HFFc6 (cell line): ENCODE results near the gene CCM2. TPM values are rescaled to one million over a fixed set of nuclear protein-coding genes. Genes with fewer than 3 reads are reported as not detected.

Experiments
- DNase-seq: peaks from one replicate; pipeline ENCODE4 v3.0.0-alpha.2; 2018
- H3K27ac Mint-ChIP-seq: 2 replicates; pipeline ENCODE4 v1.8.0; 2020; ENCODE audit warnings: mild to moderate bottlenecking, mixed read lengths
- H3K27me3 Mint-ChIP-seq: 2 replicates; pipeline ENCODE4 v1.8.0; 2021; ENCODE audit warnings: mild to moderate bottlenecking, moderate library complexity, mixed read lengths; ENCODE audit not compliant: insufficient read depth
- H3K36me3 Mint-ChIP-seq: 2 replicates; pipeline ENCODE4 v1.8.0; 2021; ENCODE audit warnings: low read depth, mixed read lengths
- H3K4me1 Mint-ChIP-seq: 2 replicates; pipeline ENCODE4 v1.8.0; 2020; ENCODE audit warnings: low read depth, mixed read lengths
- H3K4me3 Mint-ChIP-seq: 2 replicates; pipeline ENCODE4 v1.8.0; 2020; ENCODE audit warnings: mild to moderate bottlenecking, moderate library complexity, mixed read lengths
- H3K9me3 Mint-ChIP-seq: 2 replicates; pipeline ENCODE4 v1.8.0; 2020; ENCODE audit warnings: mild to moderate bottlenecking, mixed read lengths
- CTCF ChIP-seq: fragments of 200-600 bp; sonication (generic); IDR thresholded peaks from 2 replicates; pipeline ENCODE4 v1.5.0; 2021; ENCODE audit warnings: antibody characterized with exemption, mild to moderate bottlenecking
- total RNA-seq, 6 experiments: library from RNA; stranded (reverse); fragmentation: NEBNext Ultra II Directional; extraction: Animal tissue kit (Norgen Biotek cat#: 25700); gene quantifications; 2 replicates in 1 of 6; 3 replicates in 5 of 6; pipeline ENCODE4 v1.2.3, GENCODE V29; 2021

The CCM2 gene
- total RNA-seq, 6 experiments from 2014 or later, result 50.3 to 57.4 (median 52.7) TPM

GRCh38 chr7:44975331-44976039 lies 24.5 kb upstream of the CCM2 start:
- no peaks in the 10 kb centered on the region for H3K36me3 Mint-ChIP-seq
- no peaks in the 10 kb centered on the region for H3K9me3 Mint-ChIP-seq
- no peak overlapping the region for H3K27ac Mint-ChIP-seq
- no peak for TF ChIP-seq CTCF
- peaks cover 13% of the 10 kb centered on the region for H3K4me1 Mint-ChIP-seq
- DNase-seq, result no peak
- H3K27me3 Mint-ChIP-seq, result no peaks in the 10 kb centered on the region; the same call in 1 of the 2 replicates
- no peak overlapping the region for H3K4me3 Mint-ChIP-seq

DNA sequence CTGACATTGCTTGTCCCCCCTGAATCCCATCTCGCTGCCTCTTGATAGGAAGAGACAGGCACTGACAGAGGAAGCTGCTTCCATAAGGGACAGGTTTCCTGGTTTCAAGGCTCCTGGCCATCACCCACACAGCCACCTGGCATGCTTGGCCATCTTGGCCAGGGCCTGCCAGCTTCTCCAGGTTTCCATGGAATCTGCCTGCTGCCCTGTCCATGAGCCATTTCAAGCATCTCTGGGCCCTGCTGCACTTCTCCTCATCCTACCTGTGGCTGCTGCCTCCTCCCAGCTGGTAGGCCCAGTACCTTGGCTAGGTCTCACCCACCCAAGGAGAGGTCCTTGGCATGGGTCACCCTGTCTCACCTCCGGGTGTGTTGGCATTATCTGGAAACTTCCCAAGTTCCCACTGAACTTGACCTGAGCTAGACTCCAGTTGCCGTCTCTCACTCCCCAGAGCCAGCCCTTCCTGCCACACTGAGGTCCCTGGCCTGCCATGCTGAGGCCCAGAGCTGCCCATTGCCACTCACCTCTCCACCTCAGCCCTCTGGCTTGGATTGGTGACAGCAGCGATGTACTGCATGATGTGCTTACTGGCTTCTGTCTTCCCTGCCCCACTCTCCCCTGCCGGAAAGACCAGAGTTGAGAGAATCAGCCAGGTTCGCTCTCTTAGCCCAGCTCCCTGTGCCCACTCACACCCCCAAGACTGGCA lies 23.8 kb upstream of the CCM2 start:
- no peak overlapping the region for H3K27ac Mint-ChIP-seq
- H3K4me3 Mint-ChIP-seq, result no peak overlapping the region
- peaks cover 20% of the 10 kb centered on the region for H3K4me1 Mint-ChIP-seq
- no peaks in the 10 kb centered on the region; the same call in 1 of the 2 replicates for H3K27me3 Mint-ChIP-seq
- TF ChIP-seq CTCF, result no peak
- no peaks in the 10 kb centered on the region for H3K9me3 Mint-ChIP-seq
- DNase-seq, result no peak
- no peaks in the 10 kb centered on the region for H3K36me3 Mint-ChIP-seq

DNA sequence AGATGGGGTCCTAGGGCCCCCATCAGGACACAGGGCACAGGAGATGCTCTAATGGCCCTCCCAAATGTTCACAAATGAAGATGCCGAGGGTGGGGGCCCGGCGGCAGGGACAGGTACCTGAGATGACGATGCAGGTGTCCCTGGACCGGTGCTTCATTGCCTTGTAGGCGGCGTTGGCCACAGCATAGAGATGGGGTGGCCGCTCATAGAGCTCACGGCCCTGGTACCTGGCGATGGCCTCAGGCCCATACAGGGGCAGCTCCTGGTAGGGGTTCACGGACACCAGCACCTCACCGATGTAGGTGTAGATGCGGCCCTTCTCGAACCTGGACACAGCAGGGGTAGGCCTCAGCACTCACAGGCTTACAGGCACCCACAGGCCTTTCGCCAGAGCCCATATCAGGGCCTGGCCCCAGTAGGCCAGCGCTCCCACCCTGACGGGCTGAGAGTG lies 23.2 kb upstream of the CCM2 start:
- TF ChIP-seq CTCF, result no peak
- H3K27me3 Mint-ChIP-seq, result no peaks in the 10 kb centered on the region; the same call in 1 of the 2 replicates
- no peak for DNase-seq
- H3K4me1 Mint-ChIP-seq, result peaks cover 21% of the 10 kb centered on the region
- no peak overlapping the region for H3K4me3 Mint-ChIP-seq
- H3K9me3 Mint-ChIP-seq, result no peaks in the 10 kb centered on the region
- H3K27ac Mint-ChIP-seq, result no peak overlapping the region
- H3K36me3 Mint-ChIP-seq, result no peaks in the 10 kb centered on the region

DNA sequence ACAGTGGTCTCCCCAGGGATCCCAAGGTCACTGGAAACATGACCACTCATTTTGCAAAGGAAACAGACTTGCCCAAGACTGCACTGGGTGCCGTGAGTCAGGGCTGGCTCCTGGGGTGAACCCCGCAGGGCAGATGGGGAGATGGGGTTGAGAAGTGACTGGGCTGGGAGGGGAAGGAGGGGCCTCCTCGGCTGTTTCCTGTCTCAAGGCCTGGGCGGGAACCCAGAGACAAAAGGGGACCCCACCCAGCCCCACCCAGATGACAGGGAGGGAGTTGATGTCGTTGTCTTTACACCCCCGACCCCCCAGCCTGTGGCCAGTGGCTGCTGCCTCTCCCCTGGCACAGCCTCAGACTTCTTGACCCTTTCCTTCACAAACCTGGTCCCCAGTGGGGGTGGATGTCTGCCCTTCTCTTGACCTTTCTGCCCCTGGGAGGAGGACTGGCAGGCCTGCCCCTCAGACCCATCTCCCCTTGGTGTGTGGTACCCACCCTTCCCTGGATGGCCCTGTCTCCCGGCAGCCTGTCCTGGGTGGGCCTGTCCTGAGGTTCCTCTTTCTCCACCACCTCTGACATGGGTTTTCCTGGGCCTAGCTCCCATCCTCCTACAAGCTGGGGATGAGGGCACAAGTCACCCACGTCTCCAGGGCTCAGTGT lies 22.6 kb upstream of the CCM2 start:
- Mint-ChIP-seq H3K4me1 (peaks cover 21% of the 10 kb centered on the region), H3K9me3 (no peaks in the 10 kb centered on the region), H3K36me3 (peaks cover 2% of the 10 kb centered on the region; the same call in 1 of the 2 replicates), H3K27me3 (no peaks in the 10 kb centered on the region; the same call in 1 of the 2 replicates), H3K27ac (no peak overlapping the region), H3K4me3 (no peak overlapping the region)
- no peak for DNase-seq
- TF ChIP-seq CTCF, result no peak

DNA sequence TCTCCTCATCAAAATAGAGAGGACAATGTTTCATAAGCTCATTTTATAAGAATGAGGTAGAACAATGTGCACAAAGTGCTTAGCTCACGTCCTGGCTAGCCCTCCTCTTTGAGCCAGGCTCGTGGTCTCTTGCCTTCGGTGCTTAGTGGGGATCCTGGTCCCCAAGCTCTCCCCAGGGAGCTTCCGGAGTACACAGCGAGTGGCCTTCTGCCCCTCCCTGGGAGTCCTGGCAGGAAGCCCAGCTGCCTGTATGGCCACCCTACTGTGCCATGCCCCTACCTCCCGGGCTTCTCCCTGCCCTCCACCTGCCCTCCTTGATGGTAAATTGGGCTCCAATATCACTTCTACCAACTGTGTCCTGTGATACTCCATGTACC lies 22.1 kb upstream of the CCM2 start:
- no peak for TF ChIP-seq CTCF
- no peaks in the 10 kb centered on the region for H3K9me3 Mint-ChIP-seq
- peaks cover 7% of the 10 kb centered on the region; the same call in 1 of the 2 replicates for H3K36me3 Mint-ChIP-seq
- DNase-seq, result no peak
- H3K4me3 Mint-ChIP-seq, result no peak overlapping the region
- H3K27ac Mint-ChIP-seq, result no peak overlapping the region
- H3K27me3 Mint-ChIP-seq, result no peaks in the 10 kb centered on the region; the same call in 1 of the 2 replicates
- peaks cover 21% of the 10 kb centered on the region for H3K4me1 Mint-ChIP-seq
